Smooth muscle cell (in vitro differentiated cells): ENCODE data around the gene KRT74. TPM values are rescaled to one million over a fixed set of nuclear protein-coding genes. Genes with fewer than 3 reads are reported as not detected.

Experiments
- DNase-seq: peaks from one replicate; lab custom pipeline; 2025; ENCODE audit not compliant: unreplicated experiment; lab: John Stamatoyannopoulos, UW
- H2AFZ ChIP-seq: fragments of 200-600 bp; sonication (generic); 2 replicates; pipeline ENCODE4 v1.6.0; 2016; ENCODE audit warnings: antibody characterized with exemption, low read depth, mild to moderate bottlenecking
- H3F3A ChIP-seq: fragments of 200-600 bp; sonication (generic); 2 replicates; pipeline ENCODE4 v1.6.0; 2017; ENCODE audit warnings: antibody characterized with exemption, low read depth
- H3K27ac ChIP-seq: fragments of 200-600 bp; sonication (generic); 2 replicates; pipeline ENCODE4 v1.5.1; 2016; ENCODE audit warnings: low read depth, mild to moderate bottlenecking
- H3K27me3 ChIP-seq: fragments of 200-600 bp; sonication (generic); 2 replicates; pipeline ENCODE4 v1.6.1; 2016; ENCODE audit warnings: low read depth, mild to moderate bottlenecking
- H3K36me3 ChIP-seq: fragments of 200-600 bp; sonication (generic); 2 replicates; pipeline ENCODE4 v1.5.1; 2016; ENCODE audit warnings: low read depth
- H3K4me1 ChIP-seq: fragments of 200-600 bp; sonication (generic); 2 replicates; pipeline ENCODE4 v1.5.1; 2016; ENCODE audit warnings: low read depth
- H3K4me2 ChIP-seq: fragments of 200-600 bp; sonication (generic); 2 replicates; pipeline ENCODE4 v1.6.0; 2016; ENCODE audit warnings: mild to moderate bottlenecking
- H3K4me3 ChIP-seq: fragments of 200-600 bp; sonication (generic); 2 replicates; pipeline ENCODE4 v1.5.1; 2016; ENCODE audit warnings: mild to moderate bottlenecking
- H3K79me2 ChIP-seq: fragments of 200-600 bp; sonication (generic); 2 replicates; pipeline ENCODE4 v1.6.0; 2016; ENCODE audit warnings: low read depth, mild to moderate bottlenecking
- H3K9ac ChIP-seq: fragments of 200-600 bp; sonication (generic); 2 replicates; pipeline ENCODE4 v1.6.0; 2016; ENCODE audit warnings: low read depth
- H3K9me3 ChIP-seq: fragments of 200-600 bp; sonication (generic); replicated peaks from 2 replicates; pipeline ENCODE4 v1.5.1; 2016; ENCODE audit warnings: low read depth
- H4K20me1 ChIP-seq: fragments of 200-600 bp; sonication (generic); 2 replicates; pipeline ENCODE4 v1.6.0; 2016; ENCODE audit warnings: low read depth
- WGBS: methylation state at CpG from one replicate; pipeline ENCODE4 v1.1.7; 2016; ENCODE audit warnings: low lambda C conversion rate; 5-methylcytosine and 5-hydroxymethylcytosine counted together
- polyA plus RNA-seq: library from polyadenylated mRNA; unstranded; fragments of >200 nt; fragmentation: Nextera tagmentation; extraction: Ambion mirVana; gene quantifications from 2 replicates; pipeline ENCODE4 v1.2.1, GENCODE V29; 2016
- total RNA-seq: library from RNA; depleted of rRNA; stranded (reverse); fragments of >200 nt; gene quantifications from 2 replicates; pipeline ENCODE4 v1.2.3, GENCODE V29; 2014
- TF ChIP-seq, protein P1 (sequence below): fragments of 200-600 bp; sonication (generic); IDR thresholded peaks from 2 replicates; pipeline ENCODE4 v1.5.1; 2017; ENCODE audit warnings: borderline replicate concordance, mild to moderate bottlenecking, antibody characterized with exemption; ENCODE audit not compliant: insufficient read depth, poor library complexity, severe bottlenecking

KRT74 gene
- total and polyA plus RNA-seq, 2 experiments from 2014 or later: not detected

DNA sequence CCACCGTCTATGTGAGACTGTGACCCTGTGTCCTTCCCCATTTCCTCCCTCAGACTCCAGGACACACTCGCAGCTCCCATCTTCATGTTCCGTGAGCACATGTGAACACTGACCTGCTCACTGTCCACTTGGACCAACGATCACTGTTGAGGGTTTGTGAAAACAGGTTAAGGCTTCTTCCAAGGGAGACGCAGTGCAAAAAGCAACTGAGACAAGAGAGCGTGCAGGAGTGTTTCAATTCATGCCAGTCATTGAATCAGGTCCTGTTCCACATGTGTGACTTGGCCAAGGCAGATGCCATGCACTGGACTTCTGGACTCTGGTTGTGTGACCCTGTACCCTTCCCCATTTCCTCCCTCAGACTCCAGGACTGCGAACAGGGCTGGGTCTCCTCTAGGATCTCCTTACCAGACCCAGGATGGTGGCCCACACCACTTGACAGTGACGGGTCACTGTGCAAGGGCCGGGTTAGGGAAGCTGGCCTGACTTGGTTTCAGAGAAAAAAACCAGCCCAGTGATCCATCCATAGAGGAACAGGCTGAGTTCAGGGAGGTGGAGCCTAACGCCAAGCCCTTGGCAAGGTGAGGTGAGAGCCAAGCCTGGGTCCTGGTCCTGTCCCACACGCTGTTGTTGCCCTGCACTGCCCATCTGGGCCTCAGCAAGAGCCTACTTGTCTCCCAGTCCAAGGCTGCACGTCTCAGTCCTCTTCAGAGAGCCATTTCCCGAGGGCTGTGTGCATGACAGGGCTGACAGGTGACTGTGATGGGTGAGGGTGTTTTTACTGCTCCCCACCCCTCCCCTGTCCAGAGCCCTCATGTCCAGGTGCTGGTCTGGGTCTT, 47.8 kb downstream of the KRT74 start:
- Histone ChIP-seq H3K79me2 (no peaks in the 10 kb centered on the region), H3K27me3 (no peaks in the 10 kb centered on the region), H3K4me3 (no peak overlapping the region), H3K27ac (no peak overlapping the region), H3F3A (no peaks in the 10 kb centered on the region), H3K4me1 (peaks cover 5% of the 10 kb centered on the region), H3K4me2 (no peak overlapping the region), H3K36me3 (no peaks in the 10 kb centered on the region), H3K9me3 (no peaks in the 10 kb centered on the region), H3K9ac (no peak overlapping the region), H2AFZ (no peak overlapping the region), H4K20me1 (no peaks in the 10 kb centered on the region)
- TF ChIP-seq, protein P1, sequence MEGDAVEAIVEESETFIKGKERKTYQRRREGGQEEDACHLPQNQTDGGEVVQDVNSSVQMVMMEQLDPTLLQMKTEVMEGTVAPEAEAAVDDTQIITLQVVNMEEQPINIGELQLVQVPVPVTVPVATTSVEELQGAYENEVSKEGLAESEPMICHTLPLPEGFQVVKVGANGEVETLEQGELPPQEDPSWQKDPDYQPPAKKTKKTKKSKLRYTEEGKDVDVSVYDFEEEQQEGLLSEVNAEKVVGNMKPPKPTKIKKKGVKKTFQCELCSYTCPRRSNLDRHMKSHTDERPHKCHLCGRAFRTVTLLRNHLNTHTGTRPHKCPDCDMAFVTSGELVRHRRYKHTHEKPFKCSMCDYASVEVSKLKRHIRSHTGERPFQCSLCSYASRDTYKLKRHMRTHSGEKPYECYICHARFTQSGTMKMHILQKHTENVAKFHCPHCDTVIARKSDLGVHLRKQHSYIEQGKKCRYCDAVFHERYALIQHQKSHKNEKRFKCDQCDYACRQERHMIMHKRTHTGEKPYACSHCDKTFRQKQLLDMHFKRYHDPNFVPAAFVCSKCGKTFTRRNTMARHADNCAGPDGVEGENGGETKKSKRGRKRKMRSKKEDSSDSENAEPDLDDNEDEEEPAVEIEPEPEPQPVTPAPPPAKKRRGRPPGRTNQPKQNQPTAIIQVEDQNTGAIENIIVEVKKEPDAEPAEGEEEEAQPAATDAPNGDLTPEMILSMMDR: no peak
- WGBS: 88% methylated on average over 13 of the region's 13 CpGs
- DNase-seq: no peak

GRCh38 chr12:52524898-52525591, 48.6 kb downstream of the KRT74 start:
- DNase-seq: no peak
- no peaks in the 10 kb centered on the region for H3K27me3 ChIP-seq
- H3K4me3 ChIP-seq: no peak overlapping the region
- TF ChIP-seq, protein P1: no peak
- H2AFZ ChIP-seq: no peak overlapping the region
- H4K20me1 ChIP-seq: no peaks in the 10 kb centered on the region
- H3K36me3 ChIP-seq: no peaks in the 10 kb centered on the region
- H3F3A ChIP-seq: no peaks in the 10 kb centered on the region
- H3K9me3 ChIP-seq: no peaks in the 10 kb centered on the region
- WGBS: 82% methylated on average over 5 of the region's 5 CpGs
- H3K27ac ChIP-seq: no peak overlapping the region
- no peak overlapping the region for H3K9ac ChIP-seq
- no peaks in the 10 kb centered on the region for H3K79me2 ChIP-seq
- no peak overlapping the region for H3K4me2 ChIP-seq
- H3K4me1 ChIP-seq: peaks cover 5% of the 10 kb centered on the region

GRCh38 chr12:52524241-52524897, 49.3 kb downstream of the KRT74 start:
- Histone ChIP-seq H3K27me3 (no peaks in the 10 kb centered on the region), H3K9me3 (no peaks in the 10 kb centered on the region), H3K4me3 (no peak overlapping the region), H3K36me3 (no peaks in the 10 kb centered on the region), H3K79me2 (no peaks in the 10 kb centered on the region), H2AFZ (no peak overlapping the region), H3K4me1 (peaks cover 5% of the 10 kb centered on the region), H3K9ac (no peak overlapping the region), H3K27ac (no peak overlapping the region), H3F3A (no peaks in the 10 kb centered on the region), H3K4me2 (no peak overlapping the region), H4K20me1 (no peaks in the 10 kb centered on the region)
- no peak for DNase-seq
- WGBS: 80% methylated on average over 6 of the region's 6 CpGs
- TF ChIP-seq, protein P1: no peak
